GM12891 (cell line): Measurements from ENCODE around the gene IMP3.

ENCODE experiments used
- POLR2A ChIP-seq: IDR thresholded peaks from 2 replicates; pipeline ENCODE4 v1.6.1; 2011; ENCODE audit warnings: low read depth, low read length, control low read depth
- POLR2AphosphoS5 ChIP-seq: IDR thresholded peaks from 2 replicates; pipeline ENCODE4 v1.6.1; 2011; ENCODE audit warnings: low read depth, low read length, control low read depth
- POU2F2 ChIP-seq: IDR thresholded peaks from 2 replicates; pipeline ENCODE4 v1.6.1; 2011; ENCODE audit warnings: low read depth, mild to moderate bottlenecking, control low read depth, low read length, moderate library complexity
- TAF1 ChIP-seq: IDR thresholded peaks from 2 replicates; pipeline ENCODE4 v1.6.1; 2011; ENCODE audit warnings: low read depth, low read length, control low read depth

DNA sequence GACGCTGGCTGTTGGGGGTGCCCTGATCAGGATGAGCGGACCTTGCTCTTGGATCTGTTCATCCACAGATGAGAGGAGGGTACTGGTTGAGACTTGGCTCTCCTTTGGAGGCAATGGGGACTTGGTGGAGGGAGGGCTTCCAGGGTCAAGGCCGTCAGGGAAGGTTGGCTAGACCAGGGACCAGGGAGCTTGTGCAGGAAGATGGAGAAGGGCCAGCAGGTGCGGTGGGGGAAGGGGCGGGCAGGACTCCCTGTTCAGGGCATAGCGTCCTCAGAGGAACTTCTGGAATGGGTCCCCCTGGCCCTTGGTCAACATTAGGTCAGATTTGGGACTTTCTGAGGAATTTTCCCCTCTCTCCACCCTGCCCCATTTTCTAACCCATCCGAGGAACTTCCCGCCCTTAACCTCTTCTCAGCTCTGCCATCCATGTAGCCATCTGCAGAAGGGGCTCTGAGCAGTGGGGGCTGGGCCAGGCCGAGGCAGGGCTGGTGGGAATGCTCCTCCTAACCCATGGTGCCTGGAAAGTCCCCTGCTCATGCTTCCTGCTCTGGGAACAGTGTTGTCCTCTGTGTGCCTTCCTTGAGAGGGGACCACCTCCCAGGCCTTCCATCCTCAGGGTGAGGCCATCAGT lies 19.2 kb upstream of the IMP3 start:
- TF ChIP-seq POLR2A (no peak), POLR2AphosphoS5 (no peak), TAF1 (no peak), POU2F2 (no peak)
